ENCODE measurements around the gene OCA2.

OCA2 gene

GRCh38 chr15:28103831-28104230, 4.7 kb upstream of the OCA2 start:
- Histone ChIP-seq H3K27ac (replicated peaks) (no peak overlapping the region), H3K4me3 (replicated peaks; ENCODE audit: insufficient read depth, low read length) (no peak overlapping the region), H3K27me3 (ENCODE audit: insufficient read depth, poor library complexity, severe bottlenecking) (peaks cover 30% of the 10 kb centered on the region)
- DNase-seq (ENCODE audit: low read depth in 1 of 2, low spot score in 1 of 2): no peak
- no peak for TF ChIP-seq REST (IDR thresholded peaks at IDR 0.05; ENCODE audit: insufficient replicate concordance, low read depth)
- TF ChIP-seq GABPA (IDR thresholded peaks at IDR 0.05; ENCODE audit: low read depth): no peak

- TF ChIP-seq CTCF (IDR thresholded peaks at IDR 0.05; ENCODE audit: insufficient read depth, low read length) (no peak), SPI1 (IDR thresholded peaks at IDR 0.05; ENCODE audit: borderline replicate concordance, low read depth) (no peak), POLR2AphosphoS5 (IDR thresholded peaks at IDR 0.05; ENCODE audit: low read depth) (no peak), REST (IDR thresholded peaks at IDR 0.05; ENCODE audit: insufficient replicate concordance, low read depth) (no peak), GABPA (IDR thresholded peaks at IDR 0.05; ENCODE audit: low read depth) (no peak)
- Histone ChIP-seq H3K27me3 (ENCODE audit: insufficient read depth, poor library complexity, severe bottlenecking) (peaks cover 38% of the 10 kb centered on the region), H3K4me3 (replicated peaks; ENCODE audit: insufficient read depth, low read length) (no peak overlapping the region), H3K27ac (replicated peaks) (no peak overlapping the region)
- no peak for DNase-seq (ENCODE audit: low read depth in 1 of 2, low spot score in 1 of 2)
Measured at GRCh38 chr15:28101983-28102441, 2.9 kb upstream of the OCA2 start.

GRCh38 chr15:28101201-28101600, 2.1 kb upstream of the OCA2 start:
- TF ChIP-seq REST (IDR thresholded peaks at IDR 0.05; ENCODE audit: insufficient replicate concordance, low read depth) (no peak), GABPA (IDR thresholded peaks at IDR 0.05; ENCODE audit: low read depth) (no peak), SPI1 (IDR thresholded peaks at IDR 0.05; ENCODE audit: borderline replicate concordance, low read depth) (no peak)
- Histone ChIP-seq H3K27ac (replicated peaks) (no peak overlapping the region), H3K27me3 (ENCODE audit: insufficient read depth, poor library complexity, severe bottlenecking) (peaks cover 35% of the 10 kb centered on the region), H3K4me3 (replicated peaks; ENCODE audit: insufficient read depth, low read length) (no peak overlapping the region)
- no peak for DNase-seq (ENCODE audit: low read depth in 1 of 2, low spot score in 1 of 2)

- H3K4me3 ChIP-seq (replicated peaks; ENCODE audit: insufficient read depth, low read length): no peak overlapping the region
- H3K27me3 ChIP-seq (ENCODE audit: insufficient read depth, poor library complexity, severe bottlenecking): peaks cover 40% of the 10 kb centered on the region
Measured at GRCh38 chr15:28100516-28101195, 1.5 kb upstream of the OCA2 start.

More at GRCh38 chr15:28100516-28101195, 1.5 kb upstream of the OCA2 start:
- TF ChIP-seq CTCF (IDR thresholded peaks at IDR 0.05; ENCODE audit: insufficient read depth, low read length) (no peak), POLR2AphosphoS5 (IDR thresholded peaks at IDR 0.05; ENCODE audit: low read depth) (no peak)
- no peak overlapping the region for H3K27ac ChIP-seq (replicated peaks)
- DNase-seq (ENCODE audit: low read depth in 1 of 2, low spot score in 1 of 2): no peak

All from HL-60 (cell line).